HEK293 (cell line): ENCODE data around the gene ZNF561.

Source experiments
- CTCF ChIA-PET: fragments of 350-600 bp; formaldehyde crosslinking; extraction: SDS; loops from one replicate; lab custom pipeline; 2021; ENCODE audit warnings: antibody characterized with exemption; lab: Yijun Ruan, JAX
- POLR2A ChIA-PET: fragments of 300-600 bp; formaldehyde crosslinking; extraction: SDS; loops from one replicate; lab custom pipeline; 2020; ENCODE audit warnings: antibody characterized with exemption, inconsistent platforms; lab: Yijun Ruan, JAX
- H3K27ac ChIP-seq: fragments of 200-500 bp; sonication (Bioruptor generic); 2 replicates; pipeline ENCODE4 v1.5.1; 2014; ENCODE audit warnings: low read depth, low read length, control low read depth, inconsistent platforms; ENCODE audit errors: extremely low read depth
- H3K36me3 ChIP-seq, 2 experiments: fragments of 200-500 bp in 1 of 2; sonication (Bioruptor generic) in 1 of 2; 1 replicate in 1 of 2; 2 replicates in 1 of 2; pipeline ENCODE4 v1.5.1; 2014 to 2017; ENCODE audit warnings: inconsistent platforms in 2 of 2, low read length in 2 of 2; ENCODE audit not compliant: control insufficient read depth in 2 of 2, insufficient read depth in 1 of 2
- H3K4me1 ChIP-seq: fragments of 200-500 bp; sonication (Bioruptor generic); 2 replicates; pipeline ENCODE4 v1.5.1; 2014; ENCODE audit warnings: mild to moderate bottlenecking, low read length, inconsistent platforms; ENCODE audit not compliant: control insufficient read depth, insufficient read depth
- H3K4me3 ChIP-seq: 2 replicates; pipeline ENCODE4 v1.5.1; 2011; ENCODE audit warnings: low read depth, mild to moderate bottlenecking, control low read depth, low read length, moderate library complexity
- H3K9me3 ChIP-seq: fragments of 200-500 bp; sonication (Bioruptor generic); 2 replicates; pipeline ENCODE4 v1.5.1; 2014; ENCODE audit warnings: low read depth, low read length, inconsistent platforms; ENCODE audit not compliant: control insufficient read depth, insufficient read depth
- CTCF ChIP-seq: fragments of 450-650 bp; formaldehyde crosslinking; IDR thresholded peaks from 2 replicates; pipeline ENCODE4 v1.5.1; 2016; ENCODE audit warnings: missing biosample characterization, missing genetic modification characterization
- MEIS1 ChIP-seq: sonication (generic); formaldehyde crosslinking; IDR thresholded peaks from 2 replicates; pipeline ENCODE4 v1.8.1; 2022; ENCODE audit warnings: missing genetic modification reagents, mild to moderate bottlenecking, borderline replicate concordance
- OSR2 ChIP-seq: fragments of 450-650 bp; formaldehyde crosslinking; IDR thresholded peaks from 2 replicates; pipeline ENCODE4 v1.5.1; 2016; ENCODE audit warnings: missing biosample characterization, missing genetic modification characterization
- PRDM4 ChIP-seq: fragments of 450-650 bp; formaldehyde crosslinking; IDR thresholded peaks from 2 replicates; pipeline ENCODE4 v1.5.1; 2017; ENCODE audit warnings: missing biosample characterization, missing genetic modification characterization
- PRDM6 ChIP-seq: fragments of 450-650 bp; formaldehyde crosslinking; IDR thresholded peaks from 2 replicates; pipeline ENCODE4 v1.5.1; 2017; ENCODE audit warnings: missing biosample characterization, missing genetic modification characterization
- WT1 ChIP-seq: fragments of 450-650 bp; formaldehyde crosslinking; IDR thresholded peaks from 2 replicates; pipeline ENCODE4 v1.5.1; 2016; ENCODE audit warnings: missing biosample characterization, missing genetic modification characterization
- YY1 ChIP-seq: fragments of 450-650 bp; formaldehyde crosslinking; IDR thresholded peaks from 2 replicates; pipeline ENCODE4 v1.5.1; 2018; ENCODE audit warnings: missing biosample characterization, missing genetic modification characterization
- ZBTB1 ChIP-seq: fragments of 450-650 bp; formaldehyde crosslinking; IDR thresholded peaks from 2 replicates; pipeline ENCODE4 v1.5.1; 2016; ENCODE audit warnings: missing biosample characterization, missing genetic modification characterization
- ZBTB44 ChIP-seq: fragments of 450-650 bp; IDR thresholded peaks from 2 replicates; pipeline ENCODE4 v1.5.1; 2018; ENCODE audit warnings: missing biosample characterization, mild to moderate bottlenecking, missing genetic modification characterization
- ZFP41 ChIP-seq: fragments of 450-650 bp; formaldehyde crosslinking; IDR thresholded peaks from 2 replicates; pipeline ENCODE4 v1.5.1; 2016; ENCODE audit warnings: missing biosample characterization, missing genetic modification characterization, borderline replicate concordance
- ZFP69B ChIP-seq: fragments of 450-650 bp; formaldehyde crosslinking; IDR thresholded peaks from 2 replicates; pipeline ENCODE4 v1.5.1; 2016; ENCODE audit warnings: missing biosample characterization, missing genetic modification characterization
- ZIC2 ChIP-seq: fragments of 450-650 bp; formaldehyde crosslinking; IDR thresholded peaks from 2 replicates; pipeline ENCODE4 v1.5.1; 2016; ENCODE audit warnings: missing biosample characterization, missing genetic modification characterization
- ZNF146 ChIP-seq: fragments of 450-650 bp; formaldehyde crosslinking; IDR thresholded peaks from 2 replicates; pipeline ENCODE4 v1.5.1; 2016; ENCODE audit warnings: missing biosample characterization, missing genetic modification characterization
- ZNF266 ChIP-seq: fragments of 450-650 bp; formaldehyde crosslinking; IDR thresholded peaks from 2 replicates; pipeline ENCODE4 v1.5.1; 2016; ENCODE audit warnings: missing biosample characterization, missing genetic modification characterization, low read depth
- ZNF274 ChIP-seq, 2 experiments: fragments of 200-500 bp in 1 of 2; fragments of 450-650 bp in 1 of 2; sonication (Bioruptor generic) in 1 of 2; formaldehyde crosslinking in 1 of 2; IDR thresholded peaks; 2 replicates each; pipeline versions ENCODE4 v1.5.1 to v1.6.1; 2014 to 2016; ENCODE audit warnings: borderline replicate concordance in 1 of 2, inconsistent platforms in 1 of 2, low read length in 1 of 2, missing biosample characterization in 1 of 2, missing genetic modification characterization in 1 of 2
- ZNF324 ChIP-seq: fragments of 450-650 bp; formaldehyde crosslinking; IDR thresholded peaks from 2 replicates; pipeline ENCODE4 v1.5.1; 2016; ENCODE audit warnings: missing biosample characterization, missing genetic modification characterization
- ZNF391 ChIP-seq: fragments of 450-650 bp; formaldehyde crosslinking; IDR thresholded peaks from 2 replicates; pipeline ENCODE4 v1.5.1; 2016; ENCODE audit warnings: low read depth, missing biosample characterization, missing genetic modification characterization, borderline replicate concordance
- ZNF398 ChIP-seq: fragments of 450-650 bp; formaldehyde crosslinking; IDR thresholded peaks from 2 replicates; pipeline ENCODE4 v1.5.1; 2017; ENCODE audit warnings: missing biosample characterization, missing genetic modification characterization
- ZNF416 ChIP-seq: fragments of 450-650 bp; formaldehyde crosslinking; IDR thresholded peaks from 2 replicates; pipeline ENCODE4 v1.5.1; 2016; ENCODE audit warnings: missing biosample characterization, missing genetic modification characterization
- ZNF426 ChIP-seq: fragments of 450-650 bp; formaldehyde crosslinking; IDR thresholded peaks from 2 replicates; pipeline ENCODE4 v1.5.1; 2017; ENCODE audit warnings: missing biosample characterization, missing genetic modification characterization, mild to moderate bottlenecking, inconsistent platforms, moderate library complexity
- ZNF48 ChIP-seq: fragments of 450-650 bp; formaldehyde crosslinking; IDR thresholded peaks from 2 replicates; pipeline ENCODE4 v1.5.1; 2016; ENCODE audit warnings: missing biosample characterization, missing genetic modification characterization
- ZNF514 ChIP-seq: fragments of 450-650 bp; formaldehyde crosslinking; IDR thresholded peaks from 2 replicates; pipeline ENCODE4 v1.5.1; 2016; ENCODE audit warnings: missing biosample characterization, missing genetic modification characterization
- ZNF555 ChIP-seq: fragments of 450-650 bp; formaldehyde crosslinking; conservative IDR thresholded peaks from 2 replicates; pipeline ENCODE4 v1.5.1; 2017; ENCODE audit warnings: missing biosample characterization, mild to moderate bottlenecking, missing genetic modification characterization, inconsistent platforms
- ZNF558 ChIP-seq: fragments of 450-650 bp; formaldehyde crosslinking; IDR thresholded peaks from 2 replicates; pipeline ENCODE4 v1.5.1; 2016; ENCODE audit warnings: missing biosample characterization, missing genetic modification characterization
- ZSCAN16 ChIP-seq: fragments of 450-650 bp; formaldehyde crosslinking; IDR thresholded peaks from 2 replicates; pipeline ENCODE4 v1.5.1; 2016; ENCODE audit warnings: missing biosample characterization, missing genetic modification characterization
- ZSCAN4 ChIP-seq: fragments of 450-650 bp; formaldehyde crosslinking; IDR thresholded peaks from 2 replicates; pipeline ENCODE4 v1.5.1; 2017; ENCODE audit warnings: missing biosample characterization, missing genetic modification characterization

The ZNF561 gene

GRCh38 chr19:9645472-9645871 lies 24.4 kb upstream of the ZNF561 start:
- H3K36me3 ChIP-seq: peaks cover 24 to 48% of the 10 kb centered on the region in 2 experiments
- CTCF ChIA-PET: interaction anchor here (0.6 to 0.7 kb wide), 2 partner anchors 19 to 50 kb away, joined by 3 read pairs; no protein-coding TSS in a partner anchor
- POLR2A ChIA-PET: interaction anchor here (0.7 kb wide), 1 partner anchor 1041 kb away, joined by 3 read pairs; no protein-coding TSS in a partner anchor
- no peaks in the 10 kb centered on the region; the same call in 1 of the 2 replicates for H3K9me3 ChIP-seq
- no peaks in the 10 kb centered on the region for H3K4me1 ChIP-seq
- H3K4me3 ChIP-seq: no peak overlapping the region
- TF ChIP-seq OSR2 (tag by site-specific recombination): no peak
- no peak for TF ChIP-seq ZNF398
- no peak for TF ChIP-seq ZNF324 (tag by site-specific recombination)
- no peak for TF ChIP-seq ZIC2 (tag by site-specific recombination)
- TF ChIP-seq ZNF274 (IDR thresholded peaks at IDR 0.05; ENCODE audit: low read length): no peak
- no peak for TF ChIP-seq ZNF274 (tag by site-specific recombination; IDR thresholded peaks at IDR 0.05; ENCODE audit: borderline replicate concordance)
- no peak for TF ChIP-seq ZFP69B (tag by site-specific recombination)
- no peak for TF ChIP-seq YY1 (tag by site-specific recombination)
- TF ChIP-seq ZNF48 (tag by site-specific recombination): no peak
- no peak for TF ChIP-seq PRDM4
- no peak for TF ChIP-seq ZNF416 (tag by site-specific recombination)
- TF ChIP-seq ZSCAN16 (tag by site-specific recombination): no peak
- no peak for TF ChIP-seq ZNF555 (tag by site-specific recombination)
- TF ChIP-seq MEIS1: no peak
- no peak for TF ChIP-seq ZNF514
- no peak for TF ChIP-seq ZBTB1
- TF ChIP-seq ZNF426 (tag by site-specific recombination): no peak
- TF ChIP-seq, all 188 proteins: peak for 0
- no peak overlapping the region for H3K27ac ChIP-seq

- H3K27ac ChIP-seq: no peak overlapping the region
- ChIA-PET POLR2A (interaction anchor here (0.7 kb wide), 1 partner anchor 1212 kb away, joined by 3 read pairs; no protein-coding TSS in a partner anchor), CTCF (interaction anchor here (0.7 kb wide), 2 partner anchors 100 to 151 kb away, joined by 4 read pairs; no protein-coding TSS in a partner anchor)
- no peak for TF ChIP-seq ZSCAN4
- no peak for TF ChIP-seq PRDM6 (tag by site-specific recombination)
- TF ChIP-seq ZFP41 (tag by site-specific recombination): no peak
- no peak for TF ChIP-seq WT1 (tag by site-specific recombination)
- TF ChIP-seq ZBTB44: no peak
- no peak for TF ChIP-seq ZNF391
- TF ChIP-seq CTCF: no peak
- no peak for TF ChIP-seq ZNF266
- TF ChIP-seq ZNF558 (tag by site-specific recombination): no peak
- TF ChIP-seq ZNF146 (tag by site-specific recombination): no peak
Measured at GRCh38 chr19:9644472-9644871, 23.4 kb upstream of the ZNF561 start.

More at GRCh38 chr19:9644472-9644871, 23.4 kb upstream of the ZNF561 start:
- no peaks in the 10 kb centered on the region for H3K4me1 ChIP-seq
- no peak overlapping the region for H3K4me3 ChIP-seq
- peaks cover 18 to 44% of the 10 kb centered on the region in 2 experiments for H3K36me3 ChIP-seq
- H3K9me3 ChIP-seq: no peaks in the 10 kb centered on the region
